Small intestine (tissue), 7 donors: ENCODE results near the gene NGDN. TPM values are rescaled to one million over a fixed set of nuclear protein-coding genes. Genes with fewer than 3 reads are reported as not detected.

ENCODE experiments used
- DNase-seq, 2 donors: peaks; one replicate each; pipeline versions ENCODE4 v3.0.0 to v3.0.0-alpha.2; 2013
- FAIRE-seq: peaks from 2 replicates; lab custom pipeline; 2012; peaks lifted over from hg19 to GRCh38; lab: Jason Lieb, UNC
- H3K27ac ChIP-seq, 3 donors: one replicate each; pipeline ENCODE4 v1.5.1; 2013; ENCODE audit warnings: low read length in 2 of 3, mild to moderate bottlenecking in 2 of 3, control low read depth in 1 of 3, inconsistent platforms in 1 of 3, low read depth in 1 of 3, moderate library complexity in 1 of 3
- H3K27me3 ChIP-seq, 3 donors: one replicate each; pipeline ENCODE4 v1.6.1; 2013; ENCODE audit warnings: low read length in 3 of 3, inconsistent platforms in 1 of 3; ENCODE audit not compliant: control insufficient read depth in 3 of 3, insufficient read depth in 3 of 3
- H3K36me3 ChIP-seq, 3 donors: one replicate each; pipeline ENCODE4 v1.6.1; 2013; ENCODE audit warnings: low read length in 3 of 3, inconsistent platforms in 1 of 3, low read depth in 1 of 3, mild to moderate bottlenecking in 1 of 3, moderate library complexity in 1 of 3; ENCODE audit not compliant: control insufficient read depth in 3 of 3, insufficient read depth in 2 of 3
- H3K4me1 ChIP-seq, 3 donors: one replicate each; pipeline ENCODE4 v1.6.1; 2013; ENCODE audit warnings: low read length in 2 of 3, inconsistent platforms in 1 of 3, low read depth in 1 of 3, mild to moderate bottlenecking in 1 of 3, moderate library complexity in 1 of 3; ENCODE audit not compliant: control insufficient read depth in 3 of 3, insufficient read depth in 2 of 3
- H3K4me3 ChIP-seq, 3 donors: one replicate each; pipeline ENCODE4 v1.5.1; 2013; ENCODE audit warnings: low read length in 3 of 3, control low read depth in 1 of 3, inconsistent platforms in 1 of 3, low read depth in 1 of 3, mild to moderate bottlenecking in 1 of 3, moderate library complexity in 1 of 3
- H3K9me3 ChIP-seq, 2 donors: one replicate each; pipeline ENCODE4 v1.6.1; 2013; ENCODE audit warnings: low read depth in 1 of 2, low read length in 1 of 2; ENCODE audit not compliant: control insufficient read depth in 2 of 2, insufficient read depth in 1 of 2
- WGBS, 3 donors: extraction: QIAGEN DNeasy Blood & Tissue Kit; methylation state at CpG; one replicate each; pipeline ENCODE4 v1.1.7; 2013; 5-methylcytosine and 5-hydroxymethylcytosine counted together
- polyA plus RNA-seq, 4 donors: library from polyadenylated mRNA; stranded (reverse) in 3 of 4; unstranded in 1 of 4; fragments of 200-250 nt in 3 of 4; fragments of 120-200 nt in 1 of 4; gene quantifications; one replicate each; pipeline versions ENCODE4 v1.2.1 to v1.2.3, GENCODE V29; 2013
- donor health status: healthy with polysubstance abuse.
- donor health status: control.
- donor health status: control.
- donor health status: Bipolar disorder and iron deficiency.
- donor health status: healthy.

Gene NGDN
- polyA plus RNA-seq, 4 donors: 38.2 to 48.1 (median 45.2) TPM

GRCh38 chr14:23487216-23487615, 17.7 kb downstream of the NGDN start:
- no peaks in the 10 kb centered on the region for H3K27me3 ChIP-seq
- peaks cover 0 to 23% (median 0%) of the 10 kb centered on the region in 3 donors for H3K36me3 ChIP-seq
- no peak overlapping the region for H3K4me3 ChIP-seq
- H3K27ac ChIP-seq: no peak overlapping the region
- no peaks in the 10 kb centered on the region for H3K4me1 ChIP-seq
- H3K9me3 ChIP-seq: no peaks in the 10 kb centered on the region
- 85 to 96% (median 94%) methylated on average over 7 of the region's 7 CpGs for WGBS, 3 donors
- FAIRE-seq: no peak
- DNase-seq: no peak

GRCh38 chr14:23492618-23493272, 23.2 kb downstream of the NGDN start:
- FAIRE-seq (no peak), DNase-seq (no peak)
- peaks cover 0 to 4% (median 0%) of the 10 kb centered on the region in 3 donors for H3K36me3 ChIP-seq
- no peak overlapping the region for H3K27ac ChIP-seq
- H3K9me3 ChIP-seq: no peaks in the 10 kb centered on the region
- no peaks in the 10 kb centered on the region for H3K27me3 ChIP-seq
- H3K4me1 ChIP-seq: peaks cover 0 to 10% (median 3%) of the 10 kb centered on the region in 3 donors
- no peak overlapping the region for H3K4me3 ChIP-seq

- peaks cover 0 to 10% (median 3%) of the 10 kb centered on the region in 3 donors for H3K4me1 ChIP-seq
- DNase-seq (peak; percentile 67 to 78), FAIRE-seq (no peak)
- peak overlapping the region in 1 of 3 donors; percentile 54 for H3K27ac ChIP-seq
- H3K27me3 ChIP-seq: no peaks in the 10 kb centered on the region
- H3K36me3 ChIP-seq: peaks cover 0 to 2% (median 0%) of the 10 kb centered on the region in 3 donors
- WGBS, 3 donors: 27 to 47% (median 46%) methylated on average over 2 of the region's 2 CpGs
- H3K9me3 ChIP-seq: no peaks in the 10 kb centered on the region
- H3K4me3 ChIP-seq: no peak overlapping the region
Measured at GRCh38 chr14:23494223-23494622, 24.7 kb downstream of the NGDN start.

- DNase-seq (no peak), FAIRE-seq (no peak)
- 56 to 82% (median 81%) methylated on average over 10 to 13 of the region's 13 CpGs for WGBS, 3 donors
Measured at GRCh38 chr14:23512156-23512555, 42.7 kb downstream of the NGDN start.

GRCh38 chr14:23513005-23513817, 43.7 kb downstream of the NGDN start:
- Histone ChIP-seq H3K4me3 (no peak overlapping the region), H3K4me1 (no peaks in the 10 kb centered on the region), H3K36me3 (peaks cover 0 to 5% (median 0%) of the 10 kb centered on the region in 3 donors), H3K27ac (no peak overlapping the region), H3K27me3 (no peaks in the 10 kb centered on the region), H3K9me3 (no peaks in the 10 kb centered on the region)
- FAIRE-seq (no peak), DNase-seq (no peak)
- 84 to 87% (median 86%) methylated on average over 21 to 25 of the region's 25 CpGs for WGBS, 3 donors

More at GRCh38 chr14:23512156-23512555, 42.7 kb downstream of the NGDN start:
- Histone ChIP-seq H3K4me1 (no peaks in the 10 kb centered on the region), H3K4me3 (no peak overlapping the region), H3K36me3 (peaks cover 0 to 5% (median 0%) of the 10 kb centered on the region in 3 donors), H3K27me3 (no peaks in the 10 kb centered on the region), H3K27ac (no peak overlapping the region), H3K9me3 (no peaks in the 10 kb centered on the region)

GRCh38 chr14:23513818-23514643, 44.5 kb downstream of the NGDN start:
- H3K36me3 ChIP-seq: peaks cover 0 to 5% (median 0%) of the 10 kb centered on the region in 3 donors
- no peaks in the 10 kb centered on the region for H3K9me3 ChIP-seq
- no peak overlapping the region for H3K27ac ChIP-seq
- DNase-seq: no peak
- H3K4me3 ChIP-seq: no peak overlapping the region
- no peak for FAIRE-seq
- WGBS, 3 donors: 87 to 90% (median 89%) methylated on average over 8 of the region's 8 CpGs
- H3K4me1 ChIP-seq: no peaks in the 10 kb centered on the region
- H3K27me3 ChIP-seq: no peaks in the 10 kb centered on the region

GRCh38 chr14:23514644-23514957, 45.1 kb downstream of the NGDN start:
- 62 to 85% (median 77%) methylated on average over 3 of the region's 3 CpGs for WGBS, 3 donors
- H3K27me3 ChIP-seq: no peaks in the 10 kb centered on the region
- FAIRE-seq: no peak
- H3K4me3 ChIP-seq: no peak overlapping the region
- no peaks in the 10 kb centered on the region for H3K4me1 ChIP-seq
- H3K36me3 ChIP-seq: peaks cover 0 to 5% (median 0%) of the 10 kb centered on the region in 3 donors
- H3K9me3 ChIP-seq: no peaks in the 10 kb centered on the region
- DNase-seq: no peak
- H3K27ac ChIP-seq: no peak overlapping the region

GRCh38 chr14:23517650-23518326, 48.3 kb downstream of the NGDN start:
- 76 to 85% (median 77%) methylated on average over 6 of the region's 6 CpGs for WGBS, 3 donors
- H3K4me3 ChIP-seq: no peak overlapping the region
- DNase-seq (no peak), FAIRE-seq (no peak)
- H3K36me3 ChIP-seq: peaks cover 0 to 16% (median 0%) of the 10 kb centered on the region in 3 donors
- H3K9me3 ChIP-seq: no peaks in the 10 kb centered on the region
- no peaks in the 10 kb centered on the region for H3K27me3 ChIP-seq
- no peak overlapping the region for H3K27ac ChIP-seq
- no peaks in the 10 kb centered on the region for H3K4me1 ChIP-seq
